HuH-7 (cell line): Measurements from ENCODE around the gene KAT6B.

Source experiments
- DNase-seq: peaks from one replicate; pipeline ENCODE4 v3.0.0; 2011; ENCODE audit warnings: low spot score

Gene KAT6B

DNA sequence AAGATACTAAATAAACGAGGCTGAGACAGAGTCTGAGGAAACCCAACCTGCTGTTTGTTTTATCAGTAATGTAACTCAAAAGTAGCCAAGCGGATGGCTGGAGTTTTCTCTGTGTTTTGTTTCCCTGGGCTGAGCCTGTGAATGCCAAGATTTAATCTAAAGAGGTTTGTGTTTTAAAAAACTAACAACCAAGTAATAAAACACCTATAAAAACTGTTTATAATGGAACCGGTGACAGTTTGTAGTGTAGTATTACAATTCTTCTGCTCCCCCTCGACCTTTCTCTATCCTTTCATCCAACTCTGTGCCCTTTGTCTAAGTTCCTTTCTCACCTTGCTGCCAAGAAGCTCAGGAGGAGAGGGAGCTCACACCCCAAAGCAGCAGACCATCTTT is 2.6 kb upstream of the KAT6B start:
- no peak for DNase-seq

DNA sequence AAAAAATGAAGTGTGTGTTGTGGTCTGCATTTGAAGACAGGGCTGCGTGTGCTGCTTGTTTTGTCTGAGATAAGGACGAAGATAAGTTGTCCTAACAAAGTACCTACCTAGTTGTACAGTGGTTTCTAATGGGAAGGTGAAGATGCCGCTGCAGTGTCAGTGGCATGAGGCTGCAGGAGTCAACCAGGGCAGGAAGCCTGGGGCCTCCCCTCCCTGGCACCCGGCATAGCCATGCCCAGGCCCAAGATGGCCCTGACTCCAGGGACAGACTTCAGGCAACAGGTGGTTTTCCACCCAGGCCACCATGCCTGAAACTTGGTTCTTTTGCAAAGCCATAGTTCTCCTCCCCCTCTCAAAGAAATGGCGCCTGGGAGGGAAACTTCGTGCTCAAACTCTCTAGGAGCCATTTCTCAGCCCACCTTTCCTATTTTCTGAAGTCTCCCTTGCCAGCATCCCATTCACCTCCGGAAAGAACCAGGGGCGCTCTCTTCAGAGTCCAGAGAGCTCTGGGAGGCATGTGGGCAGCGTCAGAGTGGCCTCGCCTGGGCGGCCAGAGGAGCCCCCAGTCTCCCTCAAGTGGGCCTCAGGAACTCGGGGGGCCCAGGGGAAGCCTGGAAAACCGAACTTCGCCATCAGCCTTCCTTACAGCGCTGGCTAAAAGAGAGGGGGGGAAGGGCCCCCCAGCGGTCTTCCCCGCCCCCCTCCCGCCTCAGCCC is 2.1 kb upstream of the KAT6B start:
- no peak for DNase-seq

DNA sequence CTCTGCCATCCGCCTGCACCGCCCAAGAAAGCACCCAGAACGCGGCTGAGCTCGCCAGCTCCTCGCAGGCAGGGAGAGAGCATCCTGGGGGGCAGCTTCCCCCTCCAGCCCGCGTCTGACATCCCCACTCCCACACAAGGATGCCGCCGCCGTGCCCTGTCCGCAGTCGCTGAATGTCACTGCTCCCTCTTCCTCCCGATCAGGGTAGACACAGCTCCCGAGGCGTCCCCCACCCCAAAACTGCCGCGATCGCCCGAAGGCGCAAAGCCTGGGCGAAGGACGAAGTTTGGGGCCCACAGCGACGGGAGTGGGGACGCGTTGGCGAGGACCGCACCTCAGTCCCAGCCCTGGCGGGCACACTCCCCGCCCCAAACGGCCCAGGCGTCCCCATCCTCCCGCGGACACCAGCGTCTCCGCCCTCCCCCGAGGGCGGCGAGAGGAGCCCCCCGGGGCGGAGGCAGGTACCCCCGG is 1.5 kb upstream of the KAT6B start:
- peak; percentile 20 for DNase-seq

DNA sequence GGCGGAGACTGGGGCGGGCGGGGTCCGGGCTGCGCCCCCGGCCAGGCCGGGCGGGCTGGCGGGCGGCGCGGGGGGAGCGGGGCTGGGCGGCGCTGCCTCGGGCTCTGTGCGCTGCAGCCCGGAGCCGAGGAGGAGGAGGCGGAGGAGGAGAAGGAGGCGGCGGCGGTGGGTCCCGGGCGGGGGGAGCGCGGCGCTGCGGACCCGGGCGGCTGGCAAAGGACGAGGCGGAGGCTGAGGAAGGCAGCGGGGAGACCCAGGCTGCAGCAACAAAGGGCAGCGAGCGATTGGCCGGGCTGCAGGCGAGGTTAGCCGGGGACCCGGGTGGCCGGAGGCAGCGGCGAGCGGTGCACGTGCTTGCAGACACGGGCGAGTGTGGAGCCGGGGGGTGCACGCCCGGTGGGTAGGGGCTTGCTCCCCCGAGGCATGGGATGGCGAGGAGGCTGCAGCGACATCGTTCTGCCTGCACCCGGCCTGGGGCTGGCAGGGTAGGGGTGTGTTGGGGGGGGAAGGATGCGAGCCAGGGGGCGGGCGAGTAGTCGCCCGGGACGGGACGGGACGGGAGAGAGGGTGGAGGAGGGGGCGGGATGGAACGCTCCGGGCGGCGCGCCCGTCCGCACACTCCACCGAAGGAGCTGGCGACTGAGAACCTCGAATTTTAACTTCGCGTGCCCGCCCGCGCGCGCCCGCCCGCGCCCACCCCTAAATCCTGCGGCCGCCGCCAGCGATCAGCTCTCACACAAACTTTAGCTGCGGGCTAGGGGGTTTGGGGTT is 844 bp upstream of the KAT6B start:
- DNase-seq: peak; percentile 22

DNA sequence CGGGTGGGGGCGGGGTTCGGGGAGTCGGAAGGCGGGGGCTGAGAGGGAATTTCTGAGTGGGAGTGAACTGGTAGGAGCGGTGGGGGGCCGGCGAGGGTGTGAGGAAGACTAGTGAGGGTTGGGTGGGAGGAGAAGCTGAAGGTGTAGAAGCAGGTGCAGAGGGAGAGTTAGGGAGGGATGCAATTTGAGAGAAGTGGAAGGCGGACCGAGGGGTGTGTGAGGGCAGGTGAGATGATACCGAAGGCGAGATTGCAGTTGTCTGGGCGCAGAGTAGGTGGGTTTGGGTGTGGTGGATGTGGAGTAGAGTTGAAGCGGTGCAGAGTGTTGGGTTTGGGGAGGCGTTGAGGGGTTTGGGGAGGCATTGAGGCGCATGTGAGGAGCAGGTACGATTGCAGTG is 643 bp downstream of the KAT6B start:
- DNase-seq: no peak

DNA sequence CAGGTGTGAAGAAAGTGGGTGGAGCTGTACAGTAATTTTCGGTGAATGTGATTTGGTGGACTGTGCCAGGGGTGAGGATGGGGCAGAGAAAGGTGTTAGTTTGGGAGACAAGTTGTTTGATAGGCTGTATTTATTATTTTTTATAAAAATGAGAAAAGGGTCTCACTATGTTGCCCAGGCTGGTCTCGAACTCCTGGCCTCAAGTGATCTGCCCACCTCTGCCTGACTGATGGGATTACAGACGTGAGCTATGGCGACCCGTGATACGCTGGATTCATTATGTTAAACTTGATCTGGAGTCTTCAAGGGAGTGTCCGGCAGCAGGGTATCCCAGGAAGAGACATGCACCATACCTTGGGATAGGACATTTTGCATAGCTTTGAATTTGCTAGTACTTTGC is 1.3 kb downstream of the KAT6B start:
- DNase-seq: no peak

DNA sequence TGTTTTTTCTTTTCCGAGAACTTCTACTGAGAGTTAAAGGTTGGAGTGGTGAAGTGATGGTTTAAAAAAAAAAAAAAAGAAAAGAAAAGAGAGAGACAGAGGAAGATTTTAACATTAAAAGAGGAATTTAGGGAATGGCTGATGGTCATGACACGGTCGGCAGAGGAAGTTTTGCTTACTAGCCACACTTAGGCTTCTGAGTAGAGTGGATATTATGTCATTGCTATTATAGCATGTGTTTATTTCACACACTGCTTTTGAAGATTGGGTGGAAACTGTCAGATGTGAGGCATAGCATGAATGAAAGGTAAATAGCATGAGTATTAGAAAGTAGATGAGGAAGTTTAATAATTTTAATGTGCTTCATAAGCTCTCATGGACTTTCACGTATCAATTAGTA is 2.5 kb downstream of the KAT6B start:
- no peak for DNase-seq

DNA sequence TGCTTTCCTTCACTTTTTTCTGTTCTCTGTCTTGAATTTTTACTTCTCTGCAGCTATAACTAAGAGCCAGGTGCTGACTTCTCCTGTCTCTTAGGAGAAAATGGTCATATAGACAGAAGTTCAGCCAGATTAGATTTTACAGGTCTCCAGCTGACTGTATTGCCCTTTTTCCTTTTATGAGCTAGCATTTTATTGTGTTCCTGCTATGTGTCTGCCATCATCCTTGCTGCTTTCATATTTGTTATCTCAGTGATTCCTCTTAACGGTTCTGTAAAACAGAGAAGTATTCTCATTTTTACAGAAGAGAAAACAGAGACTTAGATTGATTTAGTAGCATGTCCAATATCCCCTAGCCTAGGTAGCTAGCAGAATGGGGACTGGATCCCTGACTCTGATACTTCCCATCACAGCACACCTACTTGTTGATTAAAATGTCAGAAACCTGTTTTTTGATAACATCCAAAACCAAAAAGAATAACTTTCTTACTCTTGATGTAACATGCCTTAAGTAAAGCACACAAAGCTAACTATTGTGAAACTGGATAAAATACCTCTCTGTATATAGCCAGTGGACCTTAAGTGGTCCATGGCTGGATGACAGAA is 5.2 kb downstream of the KAT6B start:
- DNase-seq: no peak

DNA sequence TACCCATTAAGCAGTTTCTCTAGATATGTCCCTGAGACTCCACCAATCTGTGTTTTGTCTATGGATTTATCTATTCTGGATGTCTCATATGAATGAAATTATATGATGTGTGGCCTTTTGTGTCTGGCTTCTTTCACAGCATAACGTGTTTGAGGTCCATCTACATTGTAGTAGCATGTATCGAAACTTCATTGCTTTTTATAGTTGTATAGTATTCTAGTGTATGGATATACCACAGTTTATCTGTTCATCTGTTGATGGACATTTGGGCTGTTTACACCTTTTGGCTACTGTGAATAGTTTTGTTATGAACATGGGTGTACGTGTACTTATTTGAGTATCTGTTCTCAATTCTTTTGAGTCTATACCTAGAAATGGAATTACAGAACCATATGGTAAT is 9.6 kb downstream of the KAT6B start:
- DNase-seq: no peak

DNA sequence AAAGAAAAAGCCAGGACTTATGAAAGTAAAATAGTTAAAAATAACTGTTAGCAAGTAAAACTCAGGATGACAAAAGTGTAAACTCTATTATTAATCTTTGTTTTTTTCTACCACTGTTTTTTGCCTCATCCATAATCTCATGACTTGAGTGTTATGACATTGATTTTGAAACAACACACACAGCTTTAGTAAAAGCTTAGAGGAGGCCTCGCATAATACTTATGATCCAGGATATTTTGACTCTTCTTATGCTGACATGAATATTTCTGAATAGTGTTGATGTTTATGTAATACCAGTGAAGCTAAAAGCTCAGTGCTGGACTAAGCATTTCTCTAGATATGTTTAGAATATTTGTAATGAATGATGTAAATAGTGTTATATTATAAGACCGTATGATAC is 10.5 kb downstream of the KAT6B start:
- no peak for DNase-seq

DNA sequence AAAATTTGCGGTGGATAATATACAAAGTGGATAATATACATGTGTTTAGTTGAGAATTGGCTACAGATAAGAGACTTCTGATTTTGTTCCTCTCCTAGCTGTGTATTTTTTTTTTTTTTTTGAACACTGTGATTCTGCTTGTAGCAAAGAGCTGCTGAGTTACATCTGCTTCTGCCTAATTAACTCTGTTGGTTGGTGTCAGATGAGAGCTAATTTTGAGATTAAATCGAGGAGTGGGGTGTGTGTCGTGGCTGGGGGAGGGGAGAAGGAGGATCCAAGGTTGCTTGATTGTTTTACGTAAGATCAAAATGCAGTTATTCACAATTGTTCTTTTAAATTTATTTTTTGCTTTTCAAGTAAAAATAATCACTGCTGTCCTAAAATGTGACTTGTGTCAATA is 11.3 kb downstream of the KAT6B start:
- no peak for DNase-seq

DNA sequence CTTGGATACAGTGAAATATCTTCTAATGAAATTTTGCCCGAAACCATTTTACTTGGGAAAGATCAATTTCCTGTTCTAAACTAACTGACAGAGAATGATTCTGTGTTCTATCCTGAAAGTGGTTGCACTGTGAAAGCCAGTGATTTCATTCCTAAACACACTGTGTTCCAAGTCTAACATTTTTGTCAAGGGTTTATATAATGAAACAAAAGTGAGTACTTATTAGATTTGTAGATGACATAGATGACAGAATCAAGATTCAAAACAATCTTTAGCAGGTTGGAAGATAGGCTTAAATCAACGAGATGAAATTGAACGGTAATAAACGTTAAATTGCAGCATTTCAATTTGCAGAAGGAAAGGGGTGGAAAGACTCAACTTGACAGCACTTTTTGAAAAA is 13.3 kb downstream of the KAT6B start:
- no peak for DNase-seq

DNA sequence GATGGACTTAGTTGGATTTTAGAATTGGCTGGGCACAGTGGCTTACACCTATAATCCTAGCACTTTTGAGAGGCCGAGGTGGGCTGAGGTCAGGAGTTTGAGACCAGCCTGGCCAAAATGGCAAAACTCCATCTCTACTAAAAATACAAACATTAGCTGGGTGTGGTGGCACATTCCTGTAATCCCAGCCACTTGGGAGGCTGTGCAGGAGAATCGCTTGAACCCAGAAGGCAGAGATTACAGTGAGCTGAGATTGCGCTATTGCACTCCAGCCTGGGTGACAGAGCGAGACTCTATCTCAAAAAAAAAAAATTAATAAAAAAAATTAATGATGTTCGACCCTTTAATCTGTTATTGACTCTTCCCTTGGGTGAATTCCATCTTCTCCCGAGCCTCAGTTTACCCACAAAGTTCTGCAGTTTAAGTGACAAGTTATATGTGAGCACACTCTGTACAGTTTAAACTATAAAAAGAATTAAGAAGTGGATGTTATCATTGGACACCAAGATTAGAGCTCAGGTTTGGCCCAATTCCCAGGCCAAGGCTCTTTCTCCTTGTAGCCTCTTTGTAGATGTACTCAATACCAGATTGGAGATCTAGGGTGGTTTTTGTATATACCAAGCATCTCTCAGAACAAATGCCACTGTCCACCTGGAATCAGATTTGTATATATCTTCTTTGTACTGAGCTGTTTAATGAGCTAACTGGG is 15.0 kb downstream of the KAT6B start:
- no peak for DNase-seq

DNA sequence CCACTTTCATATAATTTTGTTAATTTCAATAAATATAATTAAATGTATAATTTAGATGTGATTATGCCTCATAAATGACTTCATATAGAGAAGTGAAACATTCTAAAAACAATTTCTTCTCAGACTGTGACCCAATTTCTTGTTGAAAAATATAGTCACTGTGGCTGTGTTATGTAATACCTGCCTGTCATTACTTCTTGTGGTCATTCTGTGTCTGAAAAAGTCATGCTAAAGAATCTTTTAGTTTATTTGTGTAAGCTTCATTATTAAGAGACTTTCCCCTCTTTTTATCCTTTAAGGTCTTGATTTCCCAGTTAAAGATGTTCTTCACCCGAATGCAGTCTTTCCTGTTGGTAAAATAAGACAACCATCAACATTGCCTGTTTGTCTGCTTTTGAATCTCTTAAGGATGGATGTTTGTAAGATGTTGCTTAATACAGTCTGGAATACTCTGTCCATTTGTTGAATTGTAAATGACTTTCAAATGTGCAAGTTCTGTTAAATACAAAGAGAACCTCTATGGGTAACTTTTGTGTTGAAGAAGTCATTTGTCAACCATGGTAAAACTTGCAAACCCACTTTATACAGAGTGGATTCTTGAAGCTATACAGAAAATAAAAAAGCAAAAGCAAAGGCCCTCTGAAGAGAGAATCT is 16.0 kb downstream of the KAT6B start:
- DNase-seq: no peak

DNA sequence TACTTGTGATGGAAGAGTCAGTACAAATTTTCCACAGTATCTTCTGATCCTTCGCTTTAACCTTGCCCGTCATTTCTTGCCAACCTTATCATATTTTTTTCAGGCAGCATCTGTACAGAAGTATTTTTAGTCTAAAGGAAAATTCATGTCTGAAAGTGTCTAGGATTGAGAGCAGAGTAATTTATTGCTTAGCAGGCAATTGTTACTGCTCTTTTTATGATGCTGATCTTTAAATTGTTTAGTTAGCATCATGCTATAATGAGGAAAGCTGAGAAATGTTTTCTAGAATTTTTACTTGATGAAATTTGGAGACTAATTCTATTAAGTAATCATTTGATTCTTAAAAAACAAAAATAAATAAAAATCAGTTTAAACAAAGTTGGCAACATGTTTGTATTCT is 20.6 kb downstream of the KAT6B start:
- DNase-seq: no peak

DNA sequence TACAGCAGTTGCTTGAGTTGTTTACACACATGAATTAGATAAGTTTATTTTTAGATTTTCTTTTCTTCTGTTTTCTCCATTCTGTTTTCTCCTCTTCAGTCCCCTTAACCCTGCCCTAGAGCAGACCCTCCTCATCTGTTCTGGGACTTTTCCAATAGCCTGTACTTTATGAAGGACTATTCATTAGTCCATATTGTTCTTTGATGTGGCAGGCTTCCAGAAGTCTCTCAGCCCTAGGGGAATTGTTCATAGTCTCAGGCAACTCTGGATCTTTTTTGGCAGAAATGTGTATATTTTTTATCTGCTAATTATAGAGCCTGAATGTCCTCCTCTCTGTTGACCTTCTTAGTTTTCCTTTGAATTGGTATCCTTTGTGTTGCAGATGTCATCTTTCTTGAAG is 25.4 kb downstream of the KAT6B start:
- no peak for DNase-seq

DNA sequence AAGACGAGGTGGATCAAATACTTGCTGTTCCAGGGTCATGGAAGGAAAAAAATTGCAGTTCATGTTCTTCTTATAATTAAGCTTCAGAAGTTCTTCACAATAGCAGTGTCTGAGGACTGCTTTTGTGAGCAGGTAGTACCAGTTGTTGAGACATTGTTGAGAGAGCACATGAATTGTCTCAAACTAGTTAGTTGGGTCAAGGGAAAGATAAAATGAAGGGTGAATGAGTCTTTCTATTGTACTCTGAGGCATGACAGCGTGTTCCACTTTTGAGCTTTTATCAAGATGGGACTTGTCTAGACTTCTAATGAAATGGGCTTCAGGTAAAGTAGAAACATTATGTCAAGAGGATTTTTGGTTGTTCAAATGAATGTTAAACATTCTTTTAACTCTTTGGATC is 26.0 kb downstream of the KAT6B start:
- no peak for DNase-seq

DNA sequence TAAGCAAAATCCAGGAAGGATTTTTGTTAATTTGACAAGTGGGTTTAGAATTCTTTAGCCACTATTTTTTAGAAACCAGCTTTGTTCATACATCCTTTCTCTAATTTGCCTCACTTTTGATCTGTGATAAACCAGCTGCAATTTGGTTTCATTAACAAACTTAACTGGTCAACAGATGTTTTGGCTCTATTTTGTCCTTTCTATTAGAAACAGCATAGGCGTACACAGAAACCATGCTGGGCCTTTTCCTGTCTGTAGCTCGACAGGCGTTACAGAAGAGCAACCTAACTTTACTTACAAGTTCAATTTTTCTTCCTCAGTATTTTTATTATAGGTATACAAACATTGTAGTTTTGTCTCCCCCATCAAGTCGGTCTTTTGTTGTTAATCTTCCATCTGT is 28.2 kb downstream of the KAT6B start:
- no peak for DNase-seq

DNA sequence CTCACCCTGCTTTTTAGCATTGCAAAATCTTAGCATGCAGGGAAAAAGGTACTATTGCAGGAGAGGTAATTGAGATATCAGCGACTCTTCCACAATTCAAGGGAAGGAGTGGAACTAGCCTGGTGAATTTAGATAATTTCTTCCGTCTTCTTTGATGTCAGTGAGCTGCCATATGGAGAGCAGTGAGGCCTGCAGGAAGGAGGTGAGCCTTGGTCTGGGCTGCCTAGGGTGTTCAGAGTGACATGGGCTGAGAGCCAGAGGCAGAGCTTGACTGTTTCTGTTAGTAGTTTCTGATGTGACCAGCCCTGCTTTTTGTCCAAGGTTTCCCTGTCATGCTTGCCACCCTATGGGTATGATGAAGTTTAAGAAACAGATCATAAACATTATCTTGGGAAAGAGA is 28.6 kb downstream of the KAT6B start:
- DNase-seq: no peak

DNA sequence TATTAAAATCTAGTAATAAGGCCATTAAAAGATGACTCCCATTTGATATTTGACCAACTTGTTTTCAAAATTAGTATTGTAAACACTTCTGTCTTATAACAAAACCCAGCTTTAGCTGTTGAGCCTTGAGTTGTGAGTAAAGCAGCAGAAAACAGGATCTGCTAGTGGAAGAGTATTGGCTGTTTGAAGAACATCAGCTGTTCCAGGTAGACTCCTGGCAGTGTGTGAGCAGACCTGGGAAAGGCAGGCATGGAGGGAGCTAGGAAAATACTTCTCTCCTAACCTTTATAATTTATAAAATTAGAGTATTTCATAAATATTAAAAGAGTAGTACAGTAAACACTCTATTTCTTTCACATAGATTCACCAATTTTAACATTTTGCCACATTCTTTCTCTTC is 29.0 kb downstream of the KAT6B start:
- no peak for DNase-seq

DNA sequence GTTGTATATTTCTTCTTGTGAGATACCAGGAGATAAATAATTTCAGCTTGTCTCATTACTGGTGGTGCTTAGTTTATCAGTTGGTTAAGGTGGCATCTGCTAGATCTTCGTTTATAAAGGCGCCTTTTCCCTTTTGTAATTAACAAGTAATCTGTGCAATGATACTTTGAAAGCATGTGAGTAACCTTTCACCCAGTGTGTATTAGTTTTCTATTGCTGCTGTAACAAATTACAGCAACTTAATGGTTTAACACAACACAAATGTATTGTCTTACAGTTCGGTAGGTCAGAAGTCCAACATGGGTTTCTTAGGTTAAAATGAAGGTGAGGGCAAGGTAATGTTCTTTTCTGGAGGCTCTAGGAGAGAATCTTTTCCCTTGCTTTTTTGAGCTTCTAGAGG is 30.5 kb downstream of the KAT6B start:
- DNase-seq: no peak

DNA sequence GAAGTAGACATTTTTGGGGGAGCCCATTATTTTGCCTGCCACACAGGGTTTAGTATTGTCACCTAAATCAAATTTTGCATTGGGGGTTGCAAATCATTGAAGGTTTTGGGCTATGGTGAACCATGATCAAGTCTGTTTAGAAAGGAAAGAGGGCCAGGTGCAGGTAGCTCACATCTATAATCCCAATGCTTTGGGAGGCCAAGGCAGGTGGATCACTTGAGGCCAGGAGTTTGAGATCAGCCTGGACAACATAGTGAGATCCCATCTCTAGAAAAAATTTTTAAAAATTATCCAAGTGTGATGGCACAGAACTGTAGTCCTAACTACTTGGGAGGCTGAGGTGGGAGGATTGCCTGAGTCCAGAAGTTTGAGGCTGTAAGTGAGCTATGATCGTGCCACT is 31.2 kb downstream of the KAT6B start:
- no peak for DNase-seq
